Eye (tissue), 1 donor: ENCODE measurements around the gene WDR7.
A peak's percentile ranks its signal among the peaks of the same experiment; 100 is the strongest.

Source experiments
- DNase-seq: peaks from one replicate; pipeline ENCODE4 v3.0.0-alpha.2; 2015

Gene WDR7

DNA sequence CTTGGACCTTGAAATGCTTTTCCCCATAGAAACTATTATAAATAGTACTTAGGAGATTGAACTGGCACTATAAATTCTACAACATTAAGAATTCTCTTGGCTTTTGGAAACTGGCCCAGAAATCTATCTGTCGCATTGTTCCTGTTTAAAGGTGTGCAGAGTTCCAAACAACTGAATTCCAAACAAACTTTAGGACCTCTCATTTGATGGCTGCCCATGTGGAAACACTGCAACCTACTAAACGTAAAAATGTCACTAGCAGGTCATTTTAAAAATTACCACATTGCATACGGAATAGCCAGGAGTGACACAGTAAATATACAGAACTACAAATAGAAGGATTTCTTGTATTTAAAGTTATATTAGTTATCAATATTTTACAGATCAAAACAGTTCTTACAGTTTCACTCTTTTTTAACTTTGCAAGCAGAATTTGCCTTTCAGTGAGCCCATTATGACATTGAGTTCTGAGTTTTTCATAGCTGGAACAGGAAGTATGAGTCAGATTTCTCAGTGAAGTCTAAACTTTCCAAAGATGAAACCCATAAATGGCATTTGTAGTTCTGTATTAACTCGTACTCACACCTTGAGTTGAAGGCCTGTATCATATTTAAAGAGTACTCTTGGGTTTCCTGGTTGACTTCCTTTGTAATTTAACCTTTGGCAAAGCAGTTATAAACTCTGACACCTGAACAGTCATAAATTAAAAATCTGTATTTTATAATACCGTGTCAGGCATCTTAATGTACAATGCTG lies 353.4 kb downstream of the WDR7 start:
- no peak for DNase-seq

DNA sequence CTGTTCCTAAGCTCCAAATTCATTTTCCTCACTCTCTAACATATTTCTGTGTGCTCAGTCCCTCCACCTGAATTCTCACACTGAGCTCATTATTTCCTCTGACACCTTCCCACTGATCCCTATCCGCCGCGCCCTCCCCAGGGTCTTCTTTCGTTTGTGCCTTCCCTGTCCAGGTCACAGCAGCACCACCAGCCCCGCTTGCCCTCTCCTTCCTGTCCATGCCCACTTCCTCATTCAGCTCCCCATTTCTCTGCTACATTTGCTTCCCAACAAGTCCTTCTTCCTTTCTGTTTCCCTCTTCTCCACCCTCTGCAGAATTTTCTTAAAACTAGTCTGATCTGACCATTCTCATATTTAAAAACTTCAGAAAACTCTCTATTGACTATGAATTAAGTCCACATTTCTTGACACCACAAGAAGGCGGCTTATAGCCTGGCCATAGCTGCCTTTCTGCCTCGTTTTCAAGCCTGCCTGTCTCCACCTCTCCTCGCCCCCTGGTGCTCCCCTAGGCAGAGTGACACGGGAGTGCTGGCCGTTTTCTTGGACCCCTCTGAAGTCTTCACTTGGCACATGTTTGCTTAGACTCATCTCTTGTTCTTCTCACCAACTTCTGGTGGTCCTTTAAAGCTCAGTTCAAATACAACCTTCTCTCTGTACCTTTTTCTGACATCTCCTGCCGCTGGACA lies 357.0 kb downstream of the WDR7 start:
- DNase-seq, result no peak

DNA sequence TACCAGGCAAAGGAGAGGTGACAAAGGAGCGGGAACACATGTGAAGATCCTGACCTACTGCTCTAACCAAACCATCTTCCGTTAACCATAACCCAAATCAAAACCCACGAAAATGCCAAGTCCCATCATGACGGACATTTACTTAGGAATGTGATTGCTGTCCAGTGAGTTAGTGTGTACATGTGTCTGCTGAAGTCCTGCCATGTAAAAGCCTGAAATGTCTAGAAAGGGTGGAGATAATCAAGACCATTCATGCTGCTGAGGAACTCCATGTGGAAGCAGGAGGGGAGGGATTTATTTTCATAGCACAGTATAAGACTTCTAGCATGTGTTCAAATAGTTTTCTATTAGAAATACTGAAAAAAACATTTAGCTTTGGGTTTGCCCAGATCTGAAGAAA lies 358.7 kb downstream of the WDR7 start:
- DNase-seq, result no peak

DNA sequence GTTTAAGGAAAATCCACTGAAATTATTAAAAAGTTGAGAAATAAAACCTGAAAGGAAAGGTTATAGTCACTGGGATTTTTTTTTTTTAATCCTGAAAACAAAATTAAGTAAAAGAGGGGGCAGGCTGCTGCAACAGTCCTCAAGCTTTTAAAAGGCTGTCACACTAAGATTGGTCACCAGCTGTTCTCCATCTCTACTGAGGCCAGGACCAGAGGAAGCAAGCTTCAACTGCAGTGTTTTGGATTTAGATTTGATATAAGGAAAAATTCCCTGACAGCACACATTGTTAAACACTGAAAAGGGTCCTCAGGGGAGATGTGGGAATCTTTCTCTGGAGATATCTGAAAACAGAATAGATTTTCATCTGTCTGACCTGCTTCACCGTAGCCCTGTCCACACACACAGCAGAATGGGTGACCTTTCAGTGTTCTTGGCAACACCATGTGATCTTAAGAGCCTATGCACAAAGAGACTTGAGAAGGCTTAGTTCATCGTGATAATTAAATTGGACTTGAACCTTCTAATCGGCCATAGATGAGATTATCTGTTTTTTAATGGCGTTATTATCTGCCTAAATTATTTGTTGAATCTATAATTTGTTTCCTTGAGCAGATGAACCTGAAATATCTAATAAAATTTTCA lies 363.7 kb downstream of the WDR7 start:
- peak; percentile 52 for DNase-seq

DNA sequence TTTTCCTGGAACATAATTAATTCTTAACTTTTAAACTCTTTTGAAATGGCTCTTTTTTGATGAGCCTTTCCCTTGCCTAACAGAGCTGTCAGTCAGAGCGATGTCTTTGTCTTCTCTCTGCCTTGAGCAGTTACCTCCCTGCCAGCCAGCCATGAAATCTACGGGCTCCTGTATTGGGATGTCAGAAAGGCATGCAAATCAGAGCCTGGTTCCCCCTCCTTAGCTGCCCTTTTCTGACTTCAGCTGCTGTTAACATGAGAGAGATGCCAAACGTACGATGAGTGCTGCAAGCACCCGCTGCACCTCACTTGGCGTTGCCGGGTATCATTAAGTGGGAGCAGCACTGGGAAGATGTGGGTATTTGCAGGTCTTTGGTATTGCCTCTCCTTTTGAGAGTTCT lies 364.3 kb downstream of the WDR7 start:
- peak; percentile 58 for DNase-seq

DNA sequence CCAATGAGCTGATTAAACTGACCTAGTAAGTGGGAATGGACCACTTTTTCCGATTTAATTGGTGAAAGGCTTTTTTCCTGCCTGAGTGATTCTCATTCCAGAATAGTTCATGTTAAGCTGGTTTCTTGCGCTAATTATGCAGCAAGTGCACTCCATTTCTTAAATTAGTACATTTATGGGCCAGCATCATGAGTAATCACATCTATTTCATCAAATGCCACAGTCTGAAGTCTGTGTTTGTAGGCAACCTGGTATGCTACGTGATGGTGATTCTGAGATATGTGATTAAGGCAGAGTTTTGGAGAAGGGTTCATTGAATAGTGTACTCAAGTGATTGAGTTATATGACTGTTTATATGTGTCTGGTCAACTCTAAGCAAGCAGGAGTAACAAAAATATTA lies 367.7 kb downstream of the WDR7 start:
- DNase-seq, result no peak

DNA sequence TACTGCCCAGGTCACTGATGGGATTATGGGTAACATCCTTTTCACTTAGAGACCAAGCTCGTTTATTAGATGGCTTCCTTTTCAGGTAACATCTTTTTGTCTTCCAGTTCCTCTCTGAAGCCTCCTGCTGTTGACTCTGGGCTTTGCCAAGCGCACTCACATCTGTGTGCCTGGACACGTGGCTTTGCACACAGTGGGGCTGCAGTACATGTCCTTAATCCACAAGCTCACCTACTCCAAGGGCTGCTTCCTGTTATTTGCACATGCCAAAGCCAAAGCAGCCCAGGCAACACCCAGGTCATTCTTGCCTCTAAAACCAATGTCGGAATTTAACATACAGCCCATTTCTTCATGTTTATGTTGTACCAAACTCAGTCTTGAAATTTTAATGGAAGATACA lies 371.6 kb downstream of the WDR7 start:
- DNase-seq, result no peak

DNA sequence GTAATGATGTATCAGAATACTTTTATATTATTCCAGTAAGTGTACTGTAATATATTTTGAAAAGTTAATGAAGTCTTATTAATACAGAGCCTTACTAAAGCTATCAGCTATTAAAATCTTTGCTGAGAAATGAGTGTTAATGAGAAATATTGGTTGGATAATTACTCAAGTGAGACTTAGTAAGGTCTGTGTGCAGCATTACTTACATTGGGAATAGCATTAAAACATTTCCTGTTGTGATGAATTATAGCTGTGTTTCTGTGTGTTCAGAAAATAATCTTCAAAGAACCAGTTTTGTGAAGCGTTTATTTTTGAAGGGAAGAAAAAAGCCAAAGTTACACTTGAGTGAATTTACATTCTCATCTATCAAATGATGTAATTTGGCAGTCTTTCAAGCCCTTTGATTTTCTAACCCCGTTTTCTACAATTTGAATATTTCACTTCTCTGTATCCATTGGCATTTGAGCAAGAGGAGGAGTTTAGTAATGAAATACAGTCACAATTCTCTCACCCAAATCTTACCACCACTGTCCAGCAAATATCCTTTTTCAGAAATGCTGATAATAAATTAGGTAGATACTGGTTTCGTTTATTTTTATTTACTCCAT lies 372.2 kb downstream of the WDR7 start:
- no peak for DNase-seq

DNA sequence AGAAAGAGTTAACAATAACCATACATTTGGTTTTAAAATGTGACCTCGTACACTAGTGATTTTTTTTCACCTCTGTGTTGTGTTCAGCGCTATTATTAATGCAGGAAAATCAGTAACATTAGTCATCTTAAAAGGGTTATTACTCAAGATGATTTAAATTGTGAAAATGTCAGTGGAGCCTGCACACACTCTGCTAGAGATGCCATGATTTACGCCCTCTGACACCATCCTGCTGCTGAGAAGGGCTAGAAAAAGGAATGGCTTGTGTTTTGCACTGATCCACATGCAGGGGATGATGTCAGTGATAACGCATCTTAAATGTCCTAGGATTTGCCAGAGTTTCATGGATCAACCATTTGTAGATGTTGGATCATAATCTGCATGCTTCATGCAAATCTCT lies 374.4 kb downstream of the WDR7 start:
- no peak for DNase-seq

DNA sequence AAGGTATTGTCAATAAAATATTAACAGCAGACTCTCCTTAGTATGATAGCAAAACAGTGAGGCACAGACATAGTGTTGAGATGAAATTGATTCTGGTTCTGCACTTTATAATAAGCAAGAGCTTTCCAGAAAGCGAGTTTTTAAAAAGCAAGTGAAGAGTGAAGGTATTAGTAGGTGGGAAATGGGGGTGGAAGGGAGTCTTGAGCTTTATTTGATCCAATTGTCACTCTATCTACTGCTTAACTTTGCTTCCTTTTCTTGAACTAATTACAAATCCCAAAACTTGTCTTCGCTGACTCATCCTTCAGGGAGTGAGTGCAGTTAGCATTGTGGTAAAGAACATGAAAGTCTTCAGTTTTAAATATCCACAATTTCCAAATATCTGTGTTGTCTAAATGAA lies 375.2 kb downstream of the WDR7 start:
- no peak for DNase-seq

DNA sequence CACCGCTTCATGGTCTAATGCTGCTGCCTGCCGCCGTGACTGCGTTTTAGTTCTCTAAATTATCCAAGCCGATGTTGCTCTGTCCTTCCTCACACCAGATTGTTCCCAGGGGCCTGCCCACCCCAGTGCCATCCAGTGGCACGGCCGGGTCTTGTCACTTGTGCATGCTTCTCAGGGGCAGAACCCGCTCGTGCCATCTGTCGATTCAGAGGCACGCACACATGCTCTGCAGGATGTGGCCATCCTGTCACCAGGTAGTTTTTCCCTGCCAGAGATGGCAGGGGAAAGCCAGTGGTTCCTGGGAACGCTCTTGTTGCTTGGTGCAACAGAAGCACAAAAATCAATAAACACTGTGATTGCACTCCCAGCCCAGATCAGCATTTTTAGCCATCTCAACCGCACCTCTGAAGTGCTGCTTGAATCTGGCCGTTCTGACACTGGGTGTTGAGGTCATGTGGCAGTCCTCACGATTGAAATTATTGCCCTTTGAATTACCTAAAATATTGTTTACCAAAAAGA lies 376.1 kb downstream of the WDR7 start:
- DNase-seq, result no peak

DNA sequence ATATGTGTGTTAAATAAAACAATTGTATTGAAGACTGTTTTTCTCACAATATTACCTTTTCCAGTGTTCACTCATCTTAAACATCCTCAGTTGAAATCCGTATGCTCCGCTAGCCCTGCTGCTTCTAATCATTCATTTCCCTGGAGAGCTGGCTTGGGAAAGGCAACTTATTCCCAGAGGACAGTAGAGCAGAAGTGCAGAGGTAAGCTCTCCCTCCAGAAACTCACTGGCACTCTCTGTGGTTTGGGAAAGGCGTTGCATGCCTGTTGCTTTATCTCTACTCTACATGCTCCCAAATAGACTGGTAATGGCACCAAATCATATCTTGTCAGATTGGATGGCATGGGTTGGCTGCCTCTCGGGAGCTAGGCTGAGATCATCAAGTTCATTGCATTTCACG lies 378.6 kb downstream of the WDR7 start:
- no peak for DNase-seq

DNA sequence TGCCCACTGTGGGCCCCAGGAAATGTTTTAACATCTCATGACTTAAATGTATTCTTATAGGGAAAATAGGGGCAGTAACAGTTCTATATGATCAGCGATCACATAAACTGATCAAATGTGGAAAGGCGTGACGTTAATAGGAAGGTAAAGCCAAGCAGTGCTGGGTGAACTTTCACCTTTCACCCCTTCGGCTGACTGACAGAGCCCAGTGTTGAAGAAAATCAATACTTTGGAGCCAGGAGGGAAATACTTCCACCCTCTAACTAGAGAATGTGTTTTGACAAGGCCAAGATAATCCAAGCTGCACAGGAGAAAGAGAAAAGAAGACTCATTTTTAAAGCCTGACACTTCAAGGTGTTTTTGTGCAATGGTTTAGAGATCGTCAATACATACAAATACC lies 379.3 kb downstream of the WDR7 start:
- no peak for DNase-seq

DNA sequence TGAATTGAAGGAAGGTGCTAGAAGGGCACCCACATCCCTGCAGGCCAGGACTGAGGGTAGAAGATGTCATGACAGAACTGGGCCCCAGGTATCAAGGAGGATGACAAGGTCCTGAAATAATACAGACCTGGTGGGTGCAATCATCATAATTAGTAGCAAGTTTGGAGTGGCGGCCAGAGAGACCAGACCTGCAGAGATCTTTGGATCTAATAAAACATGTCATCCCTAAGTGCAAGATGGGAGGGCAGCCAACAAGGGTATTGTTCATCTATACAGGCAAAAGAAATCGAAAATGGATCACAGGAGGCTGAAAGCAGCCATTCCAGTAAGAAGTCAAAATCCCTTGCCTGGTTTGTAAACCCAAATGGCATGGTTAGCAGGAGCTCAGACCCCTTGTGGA lies 384.4 kb downstream of the WDR7 start:
- no peak for DNase-seq

DNA sequence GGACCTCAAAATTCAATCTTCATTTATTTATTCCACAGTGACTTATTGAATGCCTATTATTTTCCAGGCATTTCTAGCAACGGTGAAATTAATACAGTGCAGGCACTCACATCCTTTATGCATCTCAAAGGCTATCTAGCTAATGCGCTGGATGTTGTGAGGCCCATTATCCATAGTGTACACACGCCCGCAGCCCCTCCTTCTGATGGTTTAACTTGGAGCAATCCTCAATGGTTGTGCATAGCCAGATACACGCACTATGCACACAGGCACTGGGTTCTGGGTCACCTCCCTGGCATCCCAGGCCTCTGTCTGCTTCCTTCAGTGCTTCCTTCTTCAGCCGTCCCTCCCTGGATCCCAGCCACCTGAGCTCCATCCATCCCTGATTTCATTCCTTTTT lies 387.2 kb downstream of the WDR7 start:
- no peak for DNase-seq

DNA sequence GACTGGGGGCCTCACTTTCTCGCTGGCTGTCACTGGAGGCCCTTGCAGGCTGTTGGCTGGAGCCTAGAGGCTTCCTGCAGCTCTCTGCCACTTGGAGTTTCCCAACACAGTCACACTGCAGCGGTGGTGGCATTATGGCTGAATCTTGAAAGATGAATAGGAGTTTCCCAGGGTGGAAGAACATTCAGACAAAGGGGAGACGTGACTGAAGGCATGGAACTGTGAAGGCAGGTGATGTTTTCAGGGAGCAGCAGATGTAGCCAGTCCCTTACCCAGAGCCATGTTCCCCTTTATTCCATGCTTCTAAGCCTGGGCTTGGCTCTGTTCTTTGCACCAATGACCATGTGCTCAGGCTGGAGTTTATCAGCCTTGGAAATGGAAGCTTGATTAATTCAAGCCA lies 389.0 kb downstream of the WDR7 start:
- DNase-seq, result no peak

DNA sequence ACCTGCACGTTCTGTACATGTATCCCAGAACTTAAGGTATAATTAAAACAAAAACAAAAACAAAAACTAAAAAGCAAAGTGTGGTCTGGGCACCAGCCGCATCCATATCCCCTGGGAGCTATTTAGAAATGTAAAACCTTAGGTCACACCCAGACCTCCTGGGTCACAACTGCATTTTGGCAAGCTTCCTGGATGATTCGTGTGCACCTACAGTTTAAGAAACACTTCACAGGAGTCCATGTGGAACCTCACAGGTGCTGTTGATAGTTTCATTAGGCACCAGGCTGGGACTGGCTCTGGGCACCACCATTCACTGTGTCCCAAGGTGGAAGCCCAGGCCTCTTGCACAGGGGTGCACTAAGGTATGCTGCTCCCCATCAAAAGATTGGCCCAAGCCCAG lies 392.1 kb downstream of the WDR7 start:
- DNase-seq, result no peak

DNA sequence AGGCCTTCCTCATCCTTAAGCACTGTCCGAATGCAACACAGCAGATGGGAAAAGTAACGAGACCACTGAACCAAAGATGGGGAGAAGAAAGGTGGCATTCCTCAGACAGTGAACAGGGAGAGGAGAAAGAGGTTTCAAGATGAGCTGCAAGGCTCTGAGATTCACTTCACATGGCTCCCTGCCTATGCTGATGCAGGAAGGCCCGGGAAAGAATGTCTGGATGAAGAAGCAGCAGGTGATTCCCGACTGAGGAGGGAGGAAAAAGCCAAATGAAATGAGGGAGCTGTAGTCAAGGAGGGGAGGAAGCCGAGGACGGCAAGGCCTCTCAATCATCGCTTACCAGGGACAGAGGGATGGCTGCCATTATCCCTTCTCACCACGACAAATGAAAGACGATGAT lies 397.2 kb downstream of the WDR7 start:
- DNase-seq, result no peak

DNA sequence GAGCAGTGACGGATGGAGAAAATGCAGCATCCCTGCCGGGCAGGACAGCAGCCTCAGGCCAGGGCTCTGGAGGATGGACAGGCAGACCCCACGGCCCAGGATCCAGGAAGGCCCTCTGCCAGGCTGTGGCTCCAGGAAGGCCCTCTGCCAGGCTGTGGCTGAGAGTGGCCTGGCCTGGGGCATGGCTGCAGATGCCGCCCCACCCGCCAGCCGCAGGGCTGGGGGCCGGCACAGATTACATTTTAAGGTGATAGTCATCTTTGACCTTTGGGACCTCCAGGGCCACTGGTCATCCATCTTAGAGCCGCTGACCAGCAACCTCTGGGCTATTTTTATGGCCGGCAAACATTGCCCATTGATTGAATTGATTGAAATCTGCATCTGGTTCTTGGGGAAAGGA lies 397.7 kb downstream of the WDR7 start:
- DNase-seq, result no peak

DNA sequence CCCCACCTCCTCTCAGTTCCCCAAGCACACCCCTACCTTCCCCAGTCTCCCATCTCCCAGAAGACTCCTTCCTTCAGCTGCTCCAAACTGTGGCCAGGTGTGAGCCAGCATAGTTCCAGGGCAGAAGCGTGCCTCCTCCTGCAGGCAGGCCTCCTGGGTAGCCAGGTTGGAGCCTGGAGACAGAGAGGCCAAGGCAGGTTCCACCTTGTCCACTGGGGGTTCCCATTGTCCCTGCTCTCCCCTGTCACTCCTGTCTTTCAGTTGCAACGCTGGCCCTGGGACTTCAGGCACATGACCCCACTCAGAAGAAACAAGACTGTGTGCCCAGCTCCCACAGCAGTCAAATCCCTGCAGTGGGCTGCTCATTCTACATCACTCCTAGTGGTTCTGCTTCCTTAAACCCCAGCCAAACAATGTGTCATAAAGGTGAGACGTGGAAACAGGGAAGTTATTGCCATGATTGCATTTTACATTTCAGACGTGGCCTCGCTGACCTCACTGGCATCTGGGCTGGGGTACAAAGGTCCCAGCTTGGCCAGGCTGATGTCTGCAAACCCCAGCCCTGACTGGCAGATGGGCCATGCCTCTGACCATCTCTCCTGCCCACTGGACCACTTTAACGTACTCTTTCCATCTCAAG lies 399.3 kb downstream of the WDR7 start:
- DNase-seq, result no peak

DNA sequence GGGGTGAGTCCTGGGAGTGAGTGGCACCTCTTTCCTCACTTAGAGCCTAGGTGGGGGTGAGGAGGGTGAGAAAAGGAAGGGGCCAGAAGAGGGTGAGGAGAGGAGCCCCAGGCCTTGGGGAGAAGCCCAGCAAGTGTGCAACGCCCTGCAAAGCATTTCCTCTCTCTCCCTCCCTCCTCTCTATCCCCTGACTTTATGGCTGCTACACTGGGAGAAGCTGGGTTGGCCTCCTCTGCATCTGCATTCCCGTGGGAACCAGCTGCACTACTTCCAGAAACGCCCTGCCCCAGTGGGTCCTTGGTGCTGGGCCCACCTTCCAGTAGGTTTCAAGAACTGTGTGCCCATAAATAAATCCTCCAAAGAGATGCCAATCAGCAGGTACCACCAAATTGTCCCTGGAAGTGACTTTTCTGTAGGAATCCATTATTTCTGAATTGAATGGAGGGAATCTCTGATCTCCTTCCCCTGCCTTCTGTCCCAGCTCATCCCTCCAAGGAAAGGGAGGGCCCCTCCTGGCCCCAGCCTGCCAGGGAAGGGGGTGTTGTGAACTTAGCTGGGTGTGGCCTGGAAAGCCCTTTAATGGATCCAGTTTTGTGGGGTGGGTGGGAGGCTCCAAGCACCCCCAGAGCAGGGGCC lies 400.0 kb downstream of the WDR7 start:
- DNase-seq, result no peak

DNA sequence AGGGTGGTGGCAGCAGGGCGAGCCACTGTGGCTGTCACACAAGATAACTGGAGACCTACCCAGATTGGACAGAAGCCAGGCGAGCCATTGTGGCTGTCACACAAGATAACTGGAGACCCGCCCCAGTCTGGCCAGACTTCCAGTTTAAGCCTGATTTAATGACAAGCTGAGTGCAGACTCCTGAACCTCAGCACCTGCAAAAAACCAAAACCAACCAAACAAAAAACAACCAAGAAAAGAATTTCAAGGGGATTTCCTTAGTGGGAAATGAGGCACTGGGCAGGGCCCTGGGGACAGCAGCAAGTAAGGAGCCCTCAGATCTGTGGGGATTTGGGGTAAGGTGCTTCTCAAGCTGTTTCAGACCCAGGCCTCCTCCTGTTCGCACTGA lies 400.5 kb downstream of the WDR7 start:
- no peak for DNase-seq

DNA sequence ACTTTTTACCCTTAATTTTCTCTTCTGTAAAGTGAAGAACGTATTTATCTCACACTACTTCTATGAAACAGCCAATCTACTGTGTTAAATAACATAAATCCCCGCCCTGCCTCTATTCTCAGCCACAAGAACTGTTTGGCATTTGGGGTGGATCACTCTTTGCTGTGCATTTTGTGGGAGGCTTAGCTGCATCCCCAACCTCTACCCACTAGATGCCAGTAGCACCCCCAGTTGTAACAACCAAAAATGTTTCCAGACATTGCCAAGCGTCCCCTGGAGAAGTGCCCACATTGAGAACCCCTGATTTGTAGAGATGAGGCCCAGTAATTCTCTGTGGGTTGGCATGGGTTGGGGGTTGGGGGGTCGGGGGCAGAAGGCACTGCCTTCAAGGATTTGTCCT lies 401.0 kb downstream of the WDR7 start:
- DNase-seq, result no peak
